ENCODE results near the gene BCL3. TPM values are rescaled to one million over a fixed set of nuclear protein-coding genes. Genes with fewer than 3 reads are reported as not detected.

The BCL3 gene
- total and polyA plus RNA-seq, 10 of the 15 experiments (the other 5 are each of a cell fraction or from before 2014, with no cell fraction given) = 0.55 to 22.7 (median 3.6) TPM

DNA sequence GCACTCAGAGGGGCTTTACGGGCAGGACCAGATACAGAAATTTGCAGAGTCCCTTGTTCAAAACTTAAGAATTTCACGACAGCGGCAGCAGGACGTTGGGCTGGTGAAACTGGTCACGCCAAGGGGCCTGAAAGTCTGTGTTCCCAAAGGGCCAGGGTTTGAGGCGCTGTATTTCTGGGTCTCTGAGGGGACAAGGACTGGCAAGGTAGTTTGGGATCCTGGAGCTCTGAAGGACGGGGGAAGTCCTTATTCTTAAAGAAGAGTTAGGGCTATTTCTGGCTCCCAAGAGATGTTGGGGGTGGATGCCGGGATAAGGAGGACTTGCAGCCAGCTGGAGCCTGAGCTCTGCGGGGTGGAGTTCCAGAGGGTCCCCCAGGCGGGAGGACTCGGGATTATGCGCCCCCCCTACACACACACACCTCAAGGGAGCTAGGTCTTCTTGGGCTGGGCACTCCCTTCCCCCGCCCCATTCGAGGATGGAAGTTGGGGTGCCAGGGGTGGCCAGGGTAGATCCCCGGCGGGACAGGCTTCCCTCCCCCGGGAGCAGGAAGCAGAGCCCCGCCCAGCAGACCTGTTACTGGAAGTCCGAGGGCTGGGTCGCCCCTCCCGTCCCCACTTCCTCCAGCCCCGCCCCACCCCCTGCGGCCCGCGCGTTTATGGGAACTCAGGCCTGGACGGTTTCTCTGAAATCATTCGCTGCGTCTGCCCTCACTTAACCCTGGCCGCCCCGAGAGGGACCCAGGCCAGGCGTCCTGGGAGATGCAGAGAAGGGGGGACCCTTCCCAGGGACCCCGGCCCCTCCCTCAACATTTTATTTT is 5.6 kb downstream of the BCL3 start (continued):
- TF ChIP-seq ZNF274 (IDR thresholded peaks at IDR 0.05; ENCODE audit: insufficient read depth, insufficient read length) (no peak), MXI1 (IDR thresholded peaks at IDR 0.05; ENCODE audit: low read depth, low read length) (no peak), RFX5 (IDR thresholded peaks at IDR 0.05; ENCODE audit: low read depth, low read length) (no peak), BRCA1 (IDR thresholded peaks at IDR 0.05; ENCODE audit: low read depth, low read length) (no peak), IRF4 (IDR thresholded peaks at IDR 0.05; ENCODE audit: low read depth, low read length) (no peak), ETV6 (conservative IDR thresholded peaks at IDR 0.05 in 1 of 2, IDR thresholded peaks at IDR 0.05 in 1 of 2; ENCODE audit: borderline replicate concordance in 1 of 2, low read depth in 1 of 2) (peak in 1 of 2 experiments; percentile 37; a peak in 1 of 4 replicates), BCL11A (IDR thresholded peaks at IDR 0.05; ENCODE audit: low read depth, low read length) (no peak), TAF1 (IDR thresholded peaks at IDR 0.05; ENCODE audit: borderline replicate concordance, low read depth, low read length) (peak; percentile 13; the same call in 1 of the 2 replicates), ESRRA (IDR thresholded peaks at IDR 0.05; ENCODE audit: low read length) (no peak), CHD2 (IDR thresholded peaks at IDR 0.05; ENCODE audit: borderline replicate concordance, low read depth, low read length) (0 out of 2 replicates have a peak, but pooled peaks have one; percentile 20), SUZ12 (IDR thresholded peaks at IDR 0.05; ENCODE audit: unreplicated experiment) (no peak), NR2C1 (IDR thresholded peaks at IDR 0.05) (no peak), REST (IDR thresholded peaks at IDR 0.05; ENCODE audit: low read depth, low read length) (no peak), CEBPB (IDR thresholded peaks at IDR 0.05; ENCODE audit: borderline replicate concordance in 1 of 2, low read depth in 2 of 2, low read length in 2 of 2) (no peak), SUPT20H (IDR thresholded peaks at IDR 0.05; ENCODE audit: borderline replicate concordance, control insufficient read depth, low read depth, low read length) (no peak), CREB1 (IDR thresholded peaks at IDR 0.05; ENCODE audit: low read depth) (0 out of 2 replicates have a peak, but pooled peaks have one; percentile 15), STAT1 (conservative IDR thresholded peaks at IDR 0.05) (no peak), TBL1XR1 (IDR thresholded peaks at IDR 0.05; ENCODE audit: low read depth, low read length) (no peak)
- TF ChIP-seq, protein P1, sequence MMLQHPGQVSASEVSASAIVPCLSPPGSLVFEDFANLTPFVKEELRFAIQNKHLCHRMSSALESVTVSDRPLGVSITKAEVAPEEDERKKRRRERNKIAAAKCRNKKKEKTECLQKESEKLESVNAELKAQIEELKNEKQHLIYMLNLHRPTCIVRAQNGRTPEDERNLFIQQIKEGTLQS (IDR thresholded peaks at IDR 0.05; ENCODE audit: borderline replicate concordance, extremely low read depth, low read depth, low read length) = no peak
- TF ChIP-seq, protein P2, sequence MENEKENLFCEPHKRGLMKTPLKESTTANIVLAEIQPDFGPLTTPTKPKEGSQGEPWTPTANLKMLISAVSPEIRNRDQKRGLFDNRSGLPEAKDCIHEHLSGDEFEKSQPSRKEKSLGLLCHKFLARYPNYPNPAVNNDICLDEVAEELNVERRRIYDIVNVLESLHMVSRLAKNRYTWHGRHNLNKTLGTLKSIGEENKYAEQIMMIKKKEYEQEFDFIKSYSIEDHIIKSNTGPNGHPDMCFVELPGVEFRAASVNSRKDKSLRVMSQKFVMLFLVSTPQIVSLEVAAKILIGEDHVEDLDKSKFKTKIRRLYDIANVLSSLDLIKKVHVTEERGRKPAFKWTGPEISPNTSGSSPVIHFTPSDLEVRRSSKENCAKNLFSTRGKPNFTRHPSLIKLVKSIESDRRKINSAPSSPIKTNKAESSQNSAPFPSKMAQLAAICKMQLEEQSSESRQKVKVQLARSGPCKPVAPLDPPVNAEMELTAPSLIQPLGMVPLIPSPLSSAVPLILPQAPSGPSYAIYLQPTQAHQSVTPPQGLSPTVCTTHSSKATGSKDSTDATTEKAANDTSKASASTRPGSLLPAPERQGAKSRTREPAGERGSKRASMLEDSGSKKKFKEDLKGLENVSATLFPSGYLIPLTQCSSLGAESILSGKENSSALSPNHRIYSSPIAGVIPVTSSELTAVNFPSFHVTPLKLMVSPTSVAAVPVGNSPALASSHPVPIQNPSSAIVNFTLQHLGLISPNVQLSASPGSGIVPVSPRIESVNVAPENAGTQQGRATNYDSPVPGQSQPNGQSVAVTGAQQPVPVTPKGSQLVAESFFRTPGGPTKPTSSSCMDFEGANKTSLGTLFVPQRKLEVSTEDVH (IDR thresholded peaks at IDR 0.05; ENCODE audit: low read depth, partially characterized antibody) = no peak
- TF ChIP-seq, protein P3, sequence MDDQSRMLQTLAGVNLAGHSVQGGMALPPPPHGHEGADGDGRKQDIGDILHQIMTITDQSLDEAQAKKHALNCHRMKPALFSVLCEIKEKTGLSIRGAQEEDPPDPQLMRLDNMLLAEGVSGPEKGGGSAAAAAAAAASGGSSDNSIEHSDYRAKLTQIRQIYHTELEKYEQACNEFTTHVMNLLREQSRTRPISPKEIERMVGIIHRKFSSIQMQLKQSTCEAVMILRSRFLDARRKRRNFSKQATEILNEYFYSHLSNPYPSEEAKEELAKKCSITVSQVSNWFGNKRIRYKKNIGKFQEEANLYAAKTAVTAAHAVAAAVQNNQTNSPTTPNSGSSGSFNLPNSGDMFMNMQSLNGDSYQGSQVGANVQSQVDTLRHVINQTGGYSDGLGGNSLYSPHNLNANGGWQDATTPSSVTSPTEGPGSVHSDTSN (IDR thresholded peaks at IDR 0.05; ENCODE audit: insufficient replicate concordance, low read depth, low read length) = no peak
